Calu3 (cell line): ENCODE results near the gene ADORA2B. TPM values are rescaled to one million over a fixed set of nuclear protein-coding genes. Genes with fewer than 3 reads are reported as not detected.
"Not testable (repeated sequence)": the region's sequence is repeated elsewhere in the genome, so short reads cannot be mapped to it uniquely, and the experiment has no call there.

Experiments used
- BruUV-seq: library from RNA; stranded (reverse); fragments of 400-500 nt; replicated peaks from 2 replicates; lab custom pipeline; 2021; lab: Mats Ljungman, UMichigan
- CTCF ChIA-PET: fragments of 300-600 bp; sonication (Branson Sonifier 250); formaldehyde crosslinking; loops from one replicate; lab custom pipeline; 2022; ENCODE audit warnings: antibody characterized with exemption; lab: Charles Lee
- DNase-seq: peaks from one replicate; pipeline ENCODE4 v3.0.0; 2022
- H3K27ac Mint-ChIP-seq: one replicate; pipeline ENCODE4 v1.8.0; 2022; ENCODE audit warnings: mixed read lengths; ENCODE audit not compliant: unreplicated experiment
- H3K27me3 Mint-ChIP-seq: one replicate; pipeline ENCODE4 v1.8.0; 2022; ENCODE audit warnings: mixed read lengths; ENCODE audit not compliant: unreplicated experiment
- H3K36me3 Mint-ChIP-seq: one replicate; pipeline ENCODE4 v1.8.0; 2022; ENCODE audit warnings: mild to moderate bottlenecking, moderate library complexity, mixed read lengths; ENCODE audit not compliant: insufficient read depth, unreplicated experiment
- H3K4me1 Mint-ChIP-seq: one replicate; pipeline ENCODE4 v1.8.0; 2022; ENCODE audit warnings: mild to moderate bottlenecking, low read depth, mixed read lengths; ENCODE audit not compliant: unreplicated experiment
- H3K4me3 Mint-ChIP-seq: one replicate; pipeline ENCODE4 v1.8.0; 2022; ENCODE audit warnings: mild to moderate bottlenecking, low read depth, moderate library complexity, mixed read lengths; ENCODE audit not compliant: unreplicated experiment
- H3K9me3 Mint-ChIP-seq: one replicate; pipeline ENCODE4 v1.8.0; 2022; ENCODE audit warnings: low read depth, mixed read lengths; ENCODE audit not compliant: unreplicated experiment
- CTCF ChIP-seq: fragments of 200-600 bp; IDR thresholded peaks from one replicate; pipeline ENCODE4 v1.8.0; 2022; ENCODE audit warnings: antibody characterized with exemption; ENCODE audit not compliant: unreplicated experiment
- intact Hi-C: fragments of 100-400 bp; cut with micrococcal nuclease; formaldehyde crosslinking; loops from one replicate; pipeline ENCODE4 v1.10.0; 2022; ENCODE audit not compliant: unreplicated experiment
- total RNA-seq: library from RNA; stranded (reverse); gene quantifications from 2 replicates; pipeline ENCODE4 v1.2.3, GENCODE V29; 2022

Gene ADORA2B
- total RNA-seq, 1 experiment from 2014 or later: 12.6 TPM

DNA sequence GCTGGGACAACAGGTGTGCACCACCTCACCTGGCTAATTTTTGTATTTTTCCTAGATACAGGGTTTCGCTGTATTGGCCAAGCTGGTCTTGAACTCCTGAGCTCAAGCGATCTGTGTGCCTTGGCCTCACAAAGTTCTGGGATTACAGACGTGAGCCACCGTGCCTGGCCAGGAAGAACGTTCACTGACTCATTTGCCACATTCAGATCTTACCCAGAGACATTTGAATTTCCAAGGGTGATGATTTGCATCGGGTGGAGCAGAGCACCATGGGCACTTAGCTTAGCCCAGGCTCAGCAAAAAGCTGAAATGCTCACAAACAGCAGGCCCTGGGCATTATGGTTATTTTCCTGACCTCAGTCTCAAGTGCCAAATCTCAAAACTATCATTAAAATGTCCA is 14.5 kb upstream of the ADORA2B start:
- intact Hi-C loops: no loop called here
- Mint-ChIP-seq H3K4me3 (no peak overlapping the region), H3K27me3 (peaks cover 22% of the 10 kb centered on the region), H3K4me1 (no peaks in the 10 kb centered on the region), H3K27ac (no peak overlapping the region), H3K36me3 (no peaks in the 10 kb centered on the region), H3K9me3 (no peaks in the 10 kb centered on the region)
- CTCF ChIA-PET: interaction anchor here (0.6 kb wide), 1 partner anchor 200 kb away, joined by 8 read pairs; no protein-coding TSS in a partner anchor
- no peak for DNase-seq
- TF ChIP-seq CTCF: no peak
- no TSS peak for BruUV-seq

DNA sequence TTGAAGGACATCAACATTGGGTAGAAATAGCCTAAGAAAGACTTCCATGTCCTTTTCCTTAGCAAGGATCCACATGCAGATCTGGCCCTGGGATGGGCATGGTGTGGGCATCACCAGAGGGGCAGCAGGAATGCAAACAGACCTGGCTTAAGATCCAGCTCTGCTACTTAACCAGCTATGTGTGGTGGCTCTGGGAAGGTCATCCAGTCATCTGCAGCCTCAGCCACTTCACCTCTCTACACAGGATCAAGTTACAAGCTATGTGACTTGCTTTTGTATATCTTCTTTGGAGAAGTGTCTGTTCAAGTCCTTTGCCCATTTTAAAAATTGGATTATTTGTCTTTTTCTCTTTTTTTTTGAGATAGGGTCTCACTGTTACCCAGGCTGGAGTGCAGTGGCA is 13.5 kb upstream of the ADORA2B start:
- H3K27me3 Mint-ChIP-seq: peaks cover 22% of the 10 kb centered on the region
- CTCF ChIA-PET: no interaction called here

GRCh38 chr17:15934866-15935265 is 10.1 kb upstream of the ADORA2B start:
- DNase-seq: no peak
- no peak for TF ChIP-seq CTCF
- intact Hi-C loops: no loop called here
- Mint-ChIP-seq H3K36me3 (no peaks in the 10 kb centered on the region), H3K27me3 (no peaks in the 10 kb centered on the region), H3K27ac (no peak overlapping the region), H3K4me3 (no peak overlapping the region), H3K4me1 (no peaks in the 10 kb centered on the region), H3K9me3 (no peaks in the 10 kb centered on the region)
- CTCF ChIA-PET: no interaction called here
- BruUV-seq: no TSS peak

More for the DNA sequence above, 13.5 kb upstream of the ADORA2B start:
- no peak for DNase-seq
- no peaks in the 10 kb centered on the region for H3K36me3 Mint-ChIP-seq
- BruUV-seq: no TSS peak
- no peak for TF ChIP-seq CTCF
- H3K27ac Mint-ChIP-seq: no peak overlapping the region
- H3K4me3 Mint-ChIP-seq: no peak overlapping the region
- H3K9me3 Mint-ChIP-seq: no peaks in the 10 kb centered on the region
- intact Hi-C loops: no loop called here
- H3K4me1 Mint-ChIP-seq: no peaks in the 10 kb centered on the region

- H3K36me3 Mint-ChIP-seq: no peaks in the 10 kb centered on the region
- H3K4me1 Mint-ChIP-seq: no peaks in the 10 kb centered on the region
- CTCF ChIA-PET: interaction anchor here (0.6 kb wide), 1 partner anchor 15 kb away, joined by 3 read pairs; no protein-coding TSS in a partner anchor
- DNase-seq: no peak
- TF ChIP-seq CTCF: no peak
- no TSS peak for BruUV-seq
- H3K4me3 Mint-ChIP-seq: no peak overlapping the region
- no peak overlapping the region for H3K27ac Mint-ChIP-seq
- no peaks in the 10 kb centered on the region for H3K27me3 Mint-ChIP-seq
- H3K9me3 Mint-ChIP-seq: no peaks in the 10 kb centered on the region
- intact Hi-C loops: no loop called here
These were observed 9.0 kb upstream of the ADORA2B start for GRCh38 chr17:15935891-15936290.

DNA sequence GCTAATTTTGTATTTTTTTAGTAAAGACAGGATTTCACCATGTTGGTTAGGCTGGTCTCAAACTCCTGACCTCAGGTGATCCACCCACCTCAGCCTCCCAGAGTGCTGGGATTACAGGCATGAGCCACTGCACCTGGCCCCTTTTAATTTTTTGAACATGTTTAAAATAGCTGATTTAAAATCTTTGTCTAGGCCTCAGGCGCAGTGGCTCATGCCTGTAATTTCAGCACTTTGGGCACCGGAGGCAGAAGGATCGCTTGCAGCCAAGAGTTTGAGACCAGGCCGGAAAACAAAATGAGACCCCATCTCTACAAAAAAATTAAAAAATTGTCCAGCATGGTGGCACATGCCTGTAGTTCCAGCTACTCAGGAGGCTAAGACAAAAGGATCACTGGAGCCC is 8.4 kb upstream of the ADORA2B start:
- H3K27me3 Mint-ChIP-seq, intact Hi-C loops: not testable (repeated sequence)

More for the DNA sequence above, 8.4 kb upstream of the ADORA2B start:
- not testable (repeated sequence) for H3K36me3 Mint-ChIP-seq, H3K27ac Mint-ChIP-seq, H3K4me3 Mint-ChIP-seq, DNase-seq, H3K4me1 Mint-ChIP-seq, H3K9me3 Mint-ChIP-seq, BruUV-seq
- CTCF ChIA-PET: interaction anchor here (0.6 kb wide), 1 partner anchor 16 kb away, joined by 3 read pairs; no protein-coding TSS in a partner anchor
